Measurements from ENCODE around the gene TYK2.

The TYK2 gene

GRCh38 chr19:10334588-10335351 lies 45.6 kb downstream of the TYK2 start:
- DNase-seq (ENCODE audit: low read depth in 3 of 3) = peak in 2 of 3 experiments; percentile 36 to 68

GRCh38 chr19:10333758-10334587 lies 46.4 kb downstream of the TYK2 start:
- DNase-seq (ENCODE audit: low read depth in 3 of 3) = no peak

GRCh38 chr19:10332965-10333757 lies 47.2 kb downstream of the TYK2 start, which contains the start of gene RAVER1:
Gene RAVER1, minus strand, starts transcription at chr19:10333529. Its CDS starts 22 bp downstream, at chr19:10333507.
- DNase-seq (ENCODE audit: low read depth in 3 of 3) = peak; percentile 95 to 99 (median 97)

GRCh38 chr19:10332158-10332964 lies 48.0 kb downstream of the TYK2 start:
- no peak for DNase-seq (ENCODE audit: low read depth in 3 of 3)

GRCh38 chr19:10329555-10329954 lies 50.8 kb downstream of the TYK2 start:
- DNase-seq (ENCODE audit: low read depth in 3 of 3) = no peak

- DNase-seq (ENCODE audit: low read depth in 3 of 3) = no peak
Observed at GRCh38 chr19:10328558-10329429, 51.6 kb downstream of the TYK2 start.

- DNase-seq (ENCODE audit: low read depth in 3 of 3) = no peak
Observed at GRCh38 chr19:10327793-10328192, 52.6 kb downstream of the TYK2 start.

- no peak for DNase-seq (ENCODE audit: low read depth in 3 of 3)
Observed at GRCh38 chr19:10325732-10326131, 54.6 kb downstream of the TYK2 start.

GRCh38 chr19:10321874-10322835 lies 58.2 kb downstream of the TYK2 start:
- DNase-seq (ENCODE audit: low read depth in 3 of 3) = no peak

GRCh38 chr19:10321417-10321797 lies 59.0 kb downstream of the TYK2 start:
- no peak for DNase-seq (ENCODE audit: low read depth in 3 of 3)

- no peak for DNase-seq (ENCODE audit: low read depth in 3 of 3)
Observed at GRCh38 chr19:10320602-10321416, 59.6 kb downstream of the TYK2 start.

GRCh38 chr19:10318807-10319682 lies 61.3 kb downstream of the TYK2 start:
- no peak for DNase-seq (ENCODE audit: low read depth in 3 of 3)

- DNase-seq (ENCODE audit: low read depth in 3 of 3) = no peak
Observed at GRCh38 chr19:10317857-10318462, 62.4 kb downstream of the TYK2 start.

GRCh38 chr19:10317045-10317856 lies 63.1 kb downstream of the TYK2 start:
- no peak for DNase-seq (ENCODE audit: low read depth in 3 of 3)

- no peak for DNase-seq (ENCODE audit: low read depth in 3 of 3)
Observed at GRCh38 chr19:10316229-10317044, 63.9 kb downstream of the TYK2 start.

Measured in stimulated activated CD4-positive, alpha-beta T cell treated with anti-CD3 and anti-CD28 coated beads, TNF-alpha, amount 100 ng/mL, for 24 hours (primary cell).